ENCODE results near the gene HPCA. TPM values are rescaled to one million over a fixed set of nuclear protein-coding genes. Genes with fewer than 3 reads are reported as not detected.

The HPCA gene
- total and polyA plus RNA-seq, 2 of the 8 experiments (the other 6 are each of a cell fraction or from before 2014, with no cell fraction given): 0.70 to 1.4 TPM

DNA sequence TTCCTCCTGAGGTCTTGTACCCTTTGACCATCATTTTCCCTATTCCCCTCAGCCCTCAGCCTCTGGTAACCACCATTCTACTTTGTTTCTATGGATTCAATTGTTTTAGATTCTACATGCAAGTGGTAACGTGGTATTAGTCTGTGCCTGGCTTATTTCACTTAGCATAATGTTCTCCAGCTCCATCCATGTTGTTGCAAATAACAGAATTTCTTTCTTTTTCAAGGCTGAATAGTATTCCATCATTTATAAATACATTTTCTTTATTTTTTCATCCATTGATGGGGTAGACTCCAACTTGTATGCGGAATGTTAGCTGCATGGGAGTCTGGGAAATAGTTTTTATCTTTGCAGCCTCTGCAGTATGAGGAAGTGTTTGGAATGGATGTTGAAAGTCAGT is 41.1 kb downstream of the HPCA start:
- 83% methylated on average over 2 of the region's 2 CpGs; no CpG with 5 or more reads in 1 of the 2 experiments for WGBS, 2 experiments (ENCODE audit: extremely low coverage in 1 of 2, insufficient coverage in 1 of 2, insufficient read length in 1 of 2, insufficient replicate concordance in 2 of 2, low coverage in 1 of 2, low lambda C conversion rate in 2 of 2, missing lambda C conversion rate in 1 of 2)
- Histone ChIP-seq H3K23ac (ENCODE audit: insufficient read length) (no peak overlapping the region), H2BK20ac (ENCODE audit: low read length) (no peak overlapping the region), H2BK12ac (ENCODE audit: low read depth, low read length) (no peak overlapping the region), H2AK5ac (ENCODE audit: low read depth, low read length) (no peak overlapping the region), H4K20me1 (replicated peaks in 1 of 2; ENCODE audit: control insufficient read depth in 1 of 2, insufficient read depth in 2 of 2, low read length in 2 of 2) (peaks cover 0 to 2% of the 10 kb centered on the region in 2 experiments), H2BK15ac (ENCODE audit: low read length) (no peak overlapping the region), H2BK5ac (ENCODE audit: low read depth, low read length) (no peak overlapping the region), H3K27me3 (replicated peaks in 1 of 4; ENCODE audit: control insufficient read depth in 3 of 4, extremely low read depth in 1 of 4, insufficient read depth in 3 of 4, low read length in 3 of 4) (peaks cover 12 to 52% (median 47%) of the 10 kb centered on the region in 4 experiments), H3K4me2 (ENCODE audit: insufficient read depth in 1 of 2, low read depth in 2 of 2, low read length in 2 of 2) (no peak overlapping the region), H3K79me2 (ENCODE audit: control insufficient read depth in 1 of 2, insufficient read depth in 2 of 2, low read length in 2 of 2) (no peaks in the 10 kb centered on the region), H3K4me1 (replicated peaks in 1 of 4; ENCODE audit: control insufficient read depth in 3 of 4, insufficient read depth in 4 of 4, low read length in 3 of 4) (peaks cover 0 to 4% (median 2%) of the 10 kb centered on the region in 4 experiments; a peak in 5 of 7 replicates), H3K27ac (ENCODE audit: low read depth, low read length) (no peak overlapping the region), H4K8ac (ENCODE audit: extremely low read depth, insufficient read depth, low read length) (no peak overlapping the region), H4K91ac (replicated peaks; ENCODE audit: insufficient read length, low read length) (no peak overlapping the region), H3K79me1 (ENCODE audit: low read depth, low read length) (no peaks in the 10 kb centered on the region), H3K9ac (replicated peaks in 1 of 4; ENCODE audit: extremely low read depth in 1 of 4, low read depth in 3 of 4, low read length in 3 of 4) (no peak overlapping the region), H3K18ac (ENCODE audit: extremely low read depth, low read length) (no peak overlapping the region), H3K4me3 (ENCODE audit: extremely low read depth in 1 of 4, insufficient read depth in 2 of 4, low read depth in 3 of 4, low read length in 4 of 4) (no peak overlapping the region), H3K36me3 (ENCODE audit: control insufficient read depth in 2 of 4, insufficient read depth in 4 of 4, low read length in 3 of 4) (no peaks in the 10 kb centered on the region), H4K5ac (ENCODE audit: insufficient read length, low read depth, low read length) (no peak overlapping the region), H3K23me2 (ENCODE audit: low read depth, low read length) (peaks cover 11% of the 10 kb centered on the region; the same call in 1 of the 2 replicates), H3K56ac (replicated peaks; ENCODE audit: insufficient read length, low read depth, low read length) (no peak overlapping the region), H3K9me3 (ENCODE audit: insufficient read depth in 2 of 2, low read depth in 1 of 2, low read length in 1 of 2) (no peaks in the 10 kb centered on the region), H3K4ac (replicated peaks; ENCODE audit: insufficient read length, low read depth, low read length) (no peak overlapping the region), H3K14ac (ENCODE audit: insufficient read length) (no peak overlapping the region), H2AFZ (ENCODE audit: low read length) (no peak overlapping the region), H2BK120ac (replicated peaks; ENCODE audit: low read depth, low read length) (no peak overlapping the region)
- DNase-seq (ENCODE audit: low read depth in 1 of 2, low spot score in 2 of 2): no peak
- POLR2A ChIA-PET (ENCODE audit: partially characterized antibody): no interaction called here
- TF ChIP-seq RFX5 (IDR thresholded peaks at IDR 0.05; ENCODE audit: borderline replicate concordance, low read depth, low read length): no peak
- TF ChIP-seq HDAC6 (IDR thresholded peaks at IDR 0.05; ENCODE audit: low read depth, low read length): no peak
- TF ChIP-seq RAD21 (IDR thresholded peaks at IDR 0.05 in 1 of 2, conservative IDR thresholded peaks at IDR 0.05 in 1 of 2; ENCODE audit: low read depth in 2 of 2, low read length in 2 of 2): no peak
- TF ChIP-seq RBBP5 (IDR thresholded peaks at IDR 0.05; ENCODE audit: borderline replicate concordance, low read depth, low read length): no peak
- TF ChIP-seq JUN (IDR thresholded peaks at IDR 0.05; ENCODE audit: low read depth, low read length): no peak
- TF ChIP-seq, protein P1, sequence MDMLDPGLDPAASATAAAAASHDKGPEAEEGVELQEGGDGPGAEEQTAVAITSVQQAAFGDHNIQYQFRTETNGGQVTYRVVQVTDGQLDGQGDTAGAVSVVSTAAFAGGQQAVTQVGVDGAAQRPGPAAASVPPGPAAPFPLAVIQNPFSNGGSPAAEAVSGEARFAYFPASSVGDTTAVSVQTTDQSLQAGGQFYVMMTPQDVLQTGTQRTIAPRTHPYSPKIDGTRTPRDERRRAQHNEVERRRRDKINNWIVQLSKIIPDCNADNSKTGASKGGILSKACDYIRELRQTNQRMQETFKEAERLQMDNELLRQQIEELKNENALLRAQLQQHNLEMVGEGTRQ (IDR thresholded peaks at IDR 0.05; ENCODE audit: low read length): no peak
- TF ChIP-seq SIRT6 (IDR thresholded peaks at IDR 0.05; ENCODE audit: low read length): no peak
- CTCF ChIA-PET (ENCODE audit: partially characterized antibody): interaction anchor here (1.1 to 2.6 kb wide), 5 partner anchors 13 to 100 kb away, joined by 3 to 11 read pairs (median 4); no protein-coding TSS in a partner anchor
- peak; percentile 39 for FAIRE-seq
